CD4-positive, alpha-beta T cell treated with Interferon alpha-2 for 1 hour (primary cell): ENCODE measurements around the gene ADCY5.

ENCODE experiments used
- DNase-seq, 2 donors: peaks; one replicate each; pipeline ENCODE4 v3.0.0-alpha.2; 2020 to 2022

ADCY5 gene

GRCh38 chr3:123424999-123425712 is 23.7 kb downstream of the ADCY5 start:
- DNase-seq, result no peak

- DNase-seq, result no peak
Observed at GRCh38 chr3:123424321-123424998, 24.4 kb downstream of the ADCY5 start.

- no peak for DNase-seq
Observed at GRCh38 chr3:123423806-123424205, 25.1 kb downstream of the ADCY5 start.

DNA sequence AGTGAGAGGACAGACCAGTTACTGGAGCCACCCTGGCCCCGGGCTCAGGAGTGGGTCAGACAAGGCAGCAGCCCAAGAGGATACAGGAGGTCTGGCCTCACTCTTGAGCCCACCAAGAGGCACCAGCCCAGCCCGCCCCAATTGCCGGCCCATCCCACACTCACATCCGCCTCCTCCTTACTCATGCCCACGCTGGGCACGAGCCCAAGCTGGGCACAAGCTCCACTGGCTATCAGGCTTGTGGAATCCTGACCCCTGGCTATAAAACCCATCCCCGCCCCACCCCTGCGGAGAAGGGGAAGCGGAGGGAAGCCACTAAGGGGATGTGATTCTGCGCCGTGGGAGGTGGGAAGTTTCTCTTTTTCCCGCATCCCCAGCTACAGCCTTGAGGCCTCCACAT is 25.9 kb downstream of the ADCY5 start:
- no peak for DNase-seq

DNA sequence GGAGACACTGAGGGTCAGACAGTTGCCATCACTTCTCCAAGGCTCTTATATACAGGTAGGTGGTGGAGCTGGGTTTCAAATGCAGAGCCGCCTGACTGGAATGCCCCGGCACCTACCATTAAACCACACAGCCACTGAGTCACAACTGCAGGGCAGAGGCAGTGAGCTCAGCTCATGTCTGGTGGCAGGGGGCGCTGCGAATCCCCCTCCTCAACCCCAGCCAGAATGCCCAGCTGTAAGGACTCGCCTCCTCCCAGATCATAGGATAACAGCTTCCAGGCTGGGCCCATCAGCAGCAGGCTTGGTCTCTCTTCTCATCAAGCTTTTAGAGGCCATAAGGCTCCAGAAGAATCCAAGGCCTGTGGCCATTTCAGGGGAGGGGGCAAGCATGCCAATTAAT is 26.4 kb downstream of the ADCY5 start:
- DNase-seq, result no peak

GRCh38 chr3:123421353-123422174 is 27.3 kb downstream of the ADCY5 start:
- DNase-seq, result no peak

DNA sequence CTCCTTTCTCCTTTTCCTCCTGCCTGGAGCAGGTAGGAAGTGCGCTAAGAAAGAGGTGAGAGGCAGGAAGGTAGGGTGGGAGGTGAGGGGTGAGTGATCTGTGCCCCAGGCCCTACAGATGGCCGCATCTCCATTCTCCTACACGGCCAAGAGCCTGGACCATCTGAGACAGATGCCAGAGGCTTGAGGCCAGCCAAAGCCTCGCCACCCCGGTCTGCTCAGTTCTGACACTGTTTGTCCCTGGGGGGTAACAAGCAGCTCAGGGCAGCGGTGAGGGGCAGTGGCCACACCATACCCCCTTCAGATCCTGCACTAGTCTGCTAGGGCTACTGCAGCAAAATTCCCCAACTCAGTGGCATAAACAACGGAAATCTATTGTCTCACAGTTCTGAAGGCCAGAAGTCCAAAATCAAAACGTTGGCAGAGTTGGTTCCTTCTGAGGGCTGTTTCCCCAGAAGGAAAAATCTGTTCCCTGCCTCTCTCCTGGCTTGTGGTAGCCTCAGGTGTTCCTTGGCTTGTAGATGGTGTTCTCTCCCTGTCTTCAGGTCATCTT is 28.4 kb downstream of the ADCY5 start:
- no peak for DNase-seq

- DNase-seq, result no peak
Observed at GRCh38 chr3:123419850-123420297, 29.0 kb downstream of the ADCY5 start.

DNA sequence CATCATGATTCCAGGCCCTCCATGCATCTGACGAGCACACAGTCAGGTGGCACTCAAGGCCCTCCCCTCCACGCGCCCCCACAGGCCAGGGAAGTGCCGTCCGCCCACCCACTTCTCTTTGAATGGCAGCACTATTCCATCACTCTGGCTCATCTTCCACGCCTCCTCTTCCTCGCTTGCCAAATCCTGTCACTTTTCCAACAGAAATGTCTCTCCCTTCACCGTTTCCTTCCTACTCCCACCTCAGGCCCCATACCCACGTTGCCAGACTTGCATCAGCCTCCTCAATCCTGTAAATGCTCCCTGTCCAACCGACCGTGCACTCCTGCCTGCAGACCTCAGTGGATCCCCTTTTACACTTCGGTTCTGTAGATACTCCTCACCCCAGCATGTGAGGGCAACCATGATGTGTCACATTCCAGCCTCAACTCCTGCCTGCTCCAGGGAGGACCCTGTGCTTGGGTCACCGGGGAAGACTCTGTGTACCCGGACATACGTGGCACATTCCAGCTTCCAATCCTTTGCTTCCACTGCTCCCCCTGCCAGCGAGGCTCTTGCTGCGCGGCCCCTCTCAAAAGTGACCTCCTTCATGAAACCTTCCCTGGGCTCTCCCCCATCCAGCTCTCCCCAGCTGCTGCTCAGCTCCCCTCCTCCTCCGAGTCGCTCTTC is 29.6 kb downstream of the ADCY5 start:
- DNase-seq, result no peak

- DNase-seq, result no peak
Observed at GRCh38 chr3:123416647-123417046, 32.2 kb downstream of the ADCY5 start.

DNA sequence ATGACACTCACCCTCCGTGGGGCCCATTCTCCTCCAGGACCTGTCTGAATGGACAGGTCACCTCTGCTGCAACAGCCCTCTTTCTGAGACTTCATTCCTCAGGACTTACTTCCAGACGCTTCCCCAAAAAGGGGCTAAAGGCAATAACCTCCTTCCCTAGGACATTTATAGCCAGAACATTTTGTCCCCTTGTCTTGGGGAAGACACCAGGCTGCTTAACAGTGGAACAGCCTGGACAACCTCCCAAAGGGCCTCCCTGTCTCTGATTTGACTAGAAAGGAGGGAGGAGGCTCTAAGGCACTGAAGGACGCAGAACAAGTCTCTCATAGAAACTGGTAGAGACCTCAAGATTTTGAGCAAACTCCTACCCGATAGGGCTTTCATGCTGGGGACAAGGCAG is 32.7 kb downstream of the ADCY5 start:
- no peak for DNase-seq

- DNase-seq, result no peak
Observed at GRCh38 chr3:123414973-123415775, 33.7 kb downstream of the ADCY5 start.

DNA sequence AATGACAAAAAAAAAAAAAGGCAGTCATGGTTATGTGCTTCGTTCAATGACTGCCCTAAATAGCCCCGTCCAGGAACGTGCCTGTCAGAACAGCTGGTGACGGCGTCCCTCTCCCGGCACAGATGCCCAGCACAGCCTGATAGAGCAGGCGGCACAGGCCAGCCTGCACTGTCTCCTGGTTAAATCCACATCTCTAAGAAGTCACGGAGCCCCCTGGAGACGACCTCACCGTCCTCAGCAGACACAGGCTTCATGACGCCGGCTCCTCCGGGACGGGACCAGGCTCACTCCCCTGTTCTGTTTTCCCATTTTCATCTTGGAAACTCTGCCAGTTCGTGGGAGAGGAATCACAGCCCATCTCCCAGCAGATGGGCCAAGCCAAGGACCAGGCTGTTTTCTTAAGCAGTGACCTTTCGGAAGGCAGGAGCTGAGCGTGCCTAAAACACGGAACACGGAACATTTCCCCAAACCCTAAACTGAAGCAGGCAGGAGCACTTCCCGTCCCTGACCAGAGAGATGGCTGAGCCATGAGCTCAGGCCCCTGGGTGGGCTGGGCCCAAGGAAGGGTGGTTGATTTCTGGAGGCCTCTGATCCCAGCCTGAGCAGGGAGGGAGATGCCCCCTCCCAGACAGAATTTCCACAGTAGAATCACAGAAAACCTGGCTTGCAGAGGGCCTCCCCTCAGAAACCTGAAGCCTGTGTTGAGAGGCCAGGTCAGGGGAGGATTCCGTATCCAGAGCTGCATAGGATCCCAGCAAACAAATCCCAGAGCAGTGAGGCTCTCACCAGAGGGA is 35.9 kb downstream of the ADCY5 start:
- DNase-seq, result no peak

DNA sequence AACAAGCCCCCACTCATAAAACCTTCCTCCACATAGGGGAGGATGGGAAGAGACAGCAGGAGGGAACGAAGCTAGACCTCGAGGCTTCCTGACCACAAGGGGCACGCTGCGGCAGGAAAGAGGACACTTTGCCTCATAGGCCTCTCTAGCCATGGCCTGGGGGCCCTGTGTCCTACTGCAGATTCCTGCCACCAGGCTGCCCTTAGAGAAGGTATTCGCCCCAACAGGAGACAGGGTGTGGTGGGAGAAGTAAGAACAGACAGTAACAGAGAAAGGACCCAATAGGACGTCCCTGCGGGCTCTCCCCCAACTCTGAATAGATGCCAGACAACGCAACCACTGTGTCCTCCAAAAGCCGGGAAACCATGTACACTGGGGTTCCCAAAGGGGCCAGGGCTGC is 36.8 kb downstream of the ADCY5 start:
- no peak for DNase-seq

DNA sequence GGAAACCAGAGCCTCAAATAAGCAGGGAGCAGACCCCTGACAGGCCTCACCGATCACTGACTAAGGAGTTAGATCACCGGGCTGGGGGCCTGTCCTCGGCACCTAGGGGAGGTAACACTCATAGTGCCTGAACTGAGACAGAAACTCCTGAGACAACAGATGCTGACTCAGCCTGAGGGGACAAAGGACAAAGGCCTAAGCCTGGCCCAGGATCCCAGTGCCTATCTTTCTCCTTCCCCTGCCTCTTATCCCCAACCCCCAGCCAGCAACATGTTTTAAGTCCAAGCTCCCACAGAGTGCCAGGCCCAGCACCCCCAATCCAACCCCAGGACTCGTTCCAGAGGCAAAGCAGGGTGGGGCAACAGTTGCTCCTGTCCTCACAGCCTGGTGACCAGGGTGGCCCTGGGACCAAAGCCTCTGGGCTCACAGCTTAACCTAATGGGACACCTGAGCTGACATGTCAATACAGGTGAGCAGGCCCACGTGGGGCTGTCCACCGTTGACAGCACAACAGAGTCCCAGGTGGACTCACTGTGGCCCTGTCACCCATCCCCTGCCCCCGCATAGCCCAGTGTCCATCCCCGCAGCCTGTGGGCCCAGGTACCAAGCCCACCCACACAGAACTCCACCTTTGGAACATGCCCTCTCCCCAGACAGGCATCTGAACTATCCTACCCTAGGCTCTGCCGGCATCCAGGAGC is 37.4 kb downstream of the ADCY5 start:
- no peak for DNase-seq

DNA sequence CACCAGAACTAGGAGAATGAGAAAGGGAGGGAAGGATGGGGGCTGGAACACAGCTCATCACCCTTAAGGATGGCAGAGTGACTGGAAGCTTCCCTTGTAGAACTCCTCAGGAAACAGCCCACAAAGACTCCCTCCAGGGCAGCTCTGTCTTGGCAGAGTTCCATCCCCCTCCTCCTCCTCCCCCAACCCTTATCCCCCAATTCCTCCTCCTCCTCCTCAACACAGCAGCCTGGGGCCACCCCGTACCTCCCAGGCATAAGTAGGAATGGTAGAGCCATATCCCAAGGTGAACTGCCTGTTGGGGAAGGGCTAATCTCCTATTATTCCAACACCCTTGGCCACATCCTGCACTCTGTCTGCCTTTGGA is 38.8 kb downstream of the ADCY5 start:
- DNase-seq, result no peak

DNA sequence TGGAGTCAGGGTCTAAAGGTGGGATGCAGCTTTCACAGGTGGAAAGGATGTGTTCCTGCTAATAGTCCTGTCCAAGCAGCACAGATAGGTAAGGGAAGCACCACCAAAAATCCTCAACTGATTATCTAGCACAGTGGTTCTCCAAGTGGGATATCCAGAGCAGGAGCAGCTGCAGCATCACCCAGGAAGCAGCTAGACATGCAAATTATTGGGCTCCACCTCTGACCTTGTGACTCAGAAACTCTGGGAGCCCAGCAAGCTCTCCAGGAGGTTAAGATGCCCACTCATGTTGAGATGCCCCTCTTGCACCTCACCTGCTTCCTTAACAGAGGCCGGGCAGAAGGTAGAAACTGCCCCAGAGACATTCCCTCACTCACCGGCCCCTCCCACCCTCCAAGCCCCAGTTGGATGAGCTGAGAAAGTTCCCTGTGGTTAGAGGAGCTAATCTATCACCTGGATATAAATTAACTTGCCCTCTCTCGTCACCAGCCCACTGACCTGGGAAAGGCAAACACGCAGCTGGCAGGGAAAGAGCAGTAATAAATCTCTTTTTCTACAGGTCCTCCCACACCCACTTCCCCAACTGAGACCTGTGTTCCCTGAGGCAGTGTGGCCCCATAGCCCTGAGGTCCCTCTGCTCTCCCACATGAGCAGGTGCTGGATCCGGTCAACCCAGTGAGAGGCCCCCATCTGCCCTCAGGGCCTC is 39.3 kb downstream of the ADCY5 start:
- no peak for DNase-seq

DNA sequence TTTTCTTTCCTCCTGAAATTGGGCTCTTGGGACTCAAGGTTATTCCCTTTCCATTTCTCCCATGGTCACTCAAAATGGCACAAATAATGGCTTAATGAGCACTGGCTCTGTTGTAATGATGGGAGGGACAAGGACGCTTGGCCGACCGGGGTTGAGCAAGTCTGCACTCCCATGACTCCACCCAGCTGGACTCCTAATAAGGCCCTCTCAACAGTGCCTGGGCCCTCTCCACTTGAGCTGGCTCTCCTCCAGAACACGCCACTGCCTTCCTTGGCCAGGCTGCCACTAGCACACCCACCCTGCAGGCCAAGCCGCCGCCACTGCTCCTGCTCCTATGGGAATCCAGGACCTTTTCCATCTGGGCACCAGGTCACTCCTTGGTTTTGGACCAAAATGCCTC is 42.3 kb downstream of the ADCY5 start:
- DNase-seq, result no peak

DNA sequence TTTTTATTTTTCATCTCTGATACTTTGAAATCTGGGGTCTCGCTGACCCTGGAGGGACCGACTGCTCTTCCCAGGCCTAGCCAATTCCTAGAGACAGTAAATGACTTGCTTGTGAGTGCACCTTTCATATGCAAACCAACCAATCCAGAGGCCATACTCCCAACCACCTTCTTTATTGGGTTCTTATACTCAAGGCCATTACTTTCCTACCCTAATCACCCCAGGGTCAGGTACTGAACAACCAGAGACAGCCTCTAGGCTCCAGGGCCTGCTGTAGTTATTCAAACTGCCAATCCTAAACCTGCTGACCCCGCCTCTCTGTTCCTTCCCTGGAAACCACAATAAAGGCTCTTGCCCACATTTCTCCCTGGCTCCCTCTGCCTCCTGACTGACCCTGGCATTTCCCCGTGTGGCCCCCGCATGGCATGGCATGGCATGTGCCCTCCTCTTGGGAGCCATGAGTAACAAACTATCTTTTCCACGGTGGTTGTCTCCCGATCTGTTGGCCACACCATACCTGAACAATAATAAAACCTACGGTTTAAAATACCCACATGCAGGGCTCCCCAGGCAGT is 42.9 kb downstream of the ADCY5 start:
- DNase-seq, result no peak

GRCh38 chr3:123405021-123405420 is 43.9 kb downstream of the ADCY5 start:
- no peak for DNase-seq
